GM10266 (cell line): ENCODE results near the gene DOCK3.

Experiments used
- DNase-seq: peaks from one replicate; pipeline ENCODE4 v3.0.0; 2012; ENCODE audit errors: extremely low spot score
- TF ChIP-seq, protein P1 (sequence below): IDR thresholded peaks from 2 replicates; pipeline ENCODE4 v1.5.1; 2012; ENCODE audit warnings: mild to moderate bottlenecking, low read depth; ENCODE audit not compliant: control insufficient read depth, insufficient read depth; ENCODE audit errors: missing control alignments

DOCK3 gene

DNA sequence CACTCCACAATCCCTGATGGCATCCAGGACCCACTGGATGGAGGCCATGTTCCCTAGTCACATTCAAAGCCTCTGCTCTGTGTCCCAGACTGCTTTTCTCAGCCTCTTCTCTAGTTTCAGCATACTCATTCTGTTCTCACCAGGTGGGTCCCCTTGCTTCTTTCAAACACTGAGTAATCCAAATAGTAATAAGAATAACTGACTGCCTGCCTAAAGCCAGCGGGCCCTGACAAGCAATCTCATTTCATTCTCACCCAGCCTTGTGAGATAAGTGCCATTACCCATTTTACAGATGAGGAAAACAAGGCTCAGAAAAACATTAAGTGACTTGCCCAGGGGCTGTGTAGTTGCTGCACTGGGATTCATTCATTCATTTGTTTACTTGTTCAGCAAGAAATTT, 32.3 kb upstream of the DOCK3 start:
- no peak for DNase-seq
- TF ChIP-seq, protein P1, sequence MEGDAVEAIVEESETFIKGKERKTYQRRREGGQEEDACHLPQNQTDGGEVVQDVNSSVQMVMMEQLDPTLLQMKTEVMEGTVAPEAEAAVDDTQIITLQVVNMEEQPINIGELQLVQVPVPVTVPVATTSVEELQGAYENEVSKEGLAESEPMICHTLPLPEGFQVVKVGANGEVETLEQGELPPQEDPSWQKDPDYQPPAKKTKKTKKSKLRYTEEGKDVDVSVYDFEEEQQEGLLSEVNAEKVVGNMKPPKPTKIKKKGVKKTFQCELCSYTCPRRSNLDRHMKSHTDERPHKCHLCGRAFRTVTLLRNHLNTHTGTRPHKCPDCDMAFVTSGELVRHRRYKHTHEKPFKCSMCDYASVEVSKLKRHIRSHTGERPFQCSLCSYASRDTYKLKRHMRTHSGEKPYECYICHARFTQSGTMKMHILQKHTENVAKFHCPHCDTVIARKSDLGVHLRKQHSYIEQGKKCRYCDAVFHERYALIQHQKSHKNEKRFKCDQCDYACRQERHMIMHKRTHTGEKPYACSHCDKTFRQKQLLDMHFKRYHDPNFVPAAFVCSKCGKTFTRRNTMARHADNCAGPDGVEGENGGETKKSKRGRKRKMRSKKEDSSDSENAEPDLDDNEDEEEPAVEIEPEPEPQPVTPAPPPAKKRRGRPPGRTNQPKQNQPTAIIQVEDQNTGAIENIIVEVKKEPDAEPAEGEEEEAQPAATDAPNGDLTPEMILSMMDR = no peak

DNA sequence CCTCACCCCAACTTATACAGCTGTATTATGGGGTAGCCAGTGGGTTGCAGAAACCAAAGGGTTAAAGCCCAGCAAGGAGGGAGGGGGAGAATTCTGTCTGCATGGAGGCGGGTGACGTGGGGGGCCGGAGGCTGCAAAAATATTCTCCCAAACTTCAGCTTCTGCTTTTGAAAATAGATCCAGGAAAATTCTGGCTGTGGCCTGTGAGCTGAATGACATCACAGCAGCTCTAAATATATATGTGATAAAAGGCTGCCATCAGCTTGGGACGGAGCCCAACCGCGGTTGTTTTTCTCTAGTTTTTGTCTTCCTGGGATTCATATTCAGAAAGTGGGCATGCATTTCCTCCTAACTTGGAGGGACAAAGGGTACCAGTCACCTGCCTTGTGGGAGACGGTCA, 30.2 kb upstream of the DOCK3 start:
- TF ChIP-seq, protein P1 = no peak
- DNase-seq = no peak

GRCh38 chr3:50645378-50645777, 29.3 kb upstream of the DOCK3 start:
- no peak for DNase-seq
- TF ChIP-seq, protein P1 = no peak

DNA sequence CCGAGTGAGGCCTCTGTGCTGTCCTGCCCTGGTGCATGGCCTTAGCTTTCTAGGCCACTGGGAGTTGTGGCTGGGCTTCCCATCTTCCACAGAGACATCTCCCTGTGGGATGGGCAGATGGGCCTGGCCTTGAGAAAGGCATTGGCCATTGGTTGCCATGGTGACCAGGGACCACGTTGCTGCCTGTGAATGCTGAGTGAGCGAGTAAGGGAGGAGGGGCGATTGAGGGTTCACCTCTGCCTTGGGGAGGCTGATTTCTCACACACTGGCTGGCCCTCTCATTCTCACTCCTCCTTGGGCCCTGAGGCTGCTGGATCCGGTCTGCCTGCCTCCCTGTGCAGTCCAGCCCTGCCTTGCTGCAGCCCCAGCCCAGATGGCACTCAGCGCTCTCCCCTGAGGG, 26.4 kb upstream of the DOCK3 start:
- TF ChIP-seq, protein P1 = no peak
- DNase-seq = no peak

DNA sequence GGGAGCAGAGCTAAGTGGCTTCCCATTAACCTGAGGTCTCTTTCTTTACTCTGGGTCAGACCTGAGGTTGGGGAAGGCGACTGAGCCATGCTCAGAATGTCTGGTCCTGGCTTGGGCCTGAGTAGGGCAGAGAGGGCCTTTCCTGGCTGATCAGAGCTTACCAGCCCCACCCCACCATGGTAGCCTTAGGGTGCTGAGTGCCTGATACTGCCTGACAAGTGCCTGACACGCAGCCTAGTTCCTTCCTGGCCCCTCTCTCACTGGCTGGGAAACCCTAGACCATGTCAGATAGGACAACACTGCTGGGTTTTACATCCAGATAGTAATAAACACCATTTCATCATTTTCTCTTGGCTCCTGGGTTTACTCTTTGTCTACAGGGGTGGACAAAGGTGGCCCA, 25.8 kb upstream of the DOCK3 start:
- TF ChIP-seq, protein P1 = no peak
- no peak for DNase-seq

DNA sequence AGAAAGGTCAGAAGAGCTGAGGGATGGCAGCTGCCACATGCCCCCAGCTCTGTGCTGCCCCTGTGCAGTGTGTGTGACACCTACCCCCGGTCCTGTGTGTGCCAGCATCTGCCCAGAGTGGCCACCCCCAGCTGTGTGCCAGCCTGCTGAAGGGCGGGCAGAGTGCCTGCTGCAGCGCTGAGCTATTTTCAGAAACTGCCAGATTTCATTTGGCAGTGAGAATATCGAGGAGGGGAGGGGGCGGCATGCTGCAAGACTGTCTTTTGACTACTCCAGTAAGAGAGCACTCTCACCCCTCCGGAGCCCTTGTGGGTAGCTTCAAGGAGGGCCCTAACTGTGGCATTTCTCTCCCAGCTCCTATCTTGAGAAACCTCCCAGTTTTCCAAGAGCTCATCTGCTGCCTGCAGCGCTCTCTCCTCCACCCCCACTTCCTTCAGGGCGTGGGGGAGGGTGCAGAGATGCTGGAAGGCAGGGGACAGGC, 25.2 kb upstream of the DOCK3 start:
- no peak for DNase-seq
- TF ChIP-seq, protein P1 = no peak

- TF ChIP-seq, protein P1 = no peak
- DNase-seq = no peak
These were observed 24.7 kb upstream of the DOCK3 start for GRCh38 chr3:50650018-50650417.
